GM19438 (cell line): Measurements from ENCODE around the gene ADAM12.

Experiments used
- ATAC-seq: cut with Tn5 transposase; IDR thresholded peaks from one replicate; pipeline ENCODE4 v1.9.1; 2021; ENCODE audit warnings: low read depth; ENCODE audit not compliant: unreplicated experiment

The ADAM12 gene

DNA sequence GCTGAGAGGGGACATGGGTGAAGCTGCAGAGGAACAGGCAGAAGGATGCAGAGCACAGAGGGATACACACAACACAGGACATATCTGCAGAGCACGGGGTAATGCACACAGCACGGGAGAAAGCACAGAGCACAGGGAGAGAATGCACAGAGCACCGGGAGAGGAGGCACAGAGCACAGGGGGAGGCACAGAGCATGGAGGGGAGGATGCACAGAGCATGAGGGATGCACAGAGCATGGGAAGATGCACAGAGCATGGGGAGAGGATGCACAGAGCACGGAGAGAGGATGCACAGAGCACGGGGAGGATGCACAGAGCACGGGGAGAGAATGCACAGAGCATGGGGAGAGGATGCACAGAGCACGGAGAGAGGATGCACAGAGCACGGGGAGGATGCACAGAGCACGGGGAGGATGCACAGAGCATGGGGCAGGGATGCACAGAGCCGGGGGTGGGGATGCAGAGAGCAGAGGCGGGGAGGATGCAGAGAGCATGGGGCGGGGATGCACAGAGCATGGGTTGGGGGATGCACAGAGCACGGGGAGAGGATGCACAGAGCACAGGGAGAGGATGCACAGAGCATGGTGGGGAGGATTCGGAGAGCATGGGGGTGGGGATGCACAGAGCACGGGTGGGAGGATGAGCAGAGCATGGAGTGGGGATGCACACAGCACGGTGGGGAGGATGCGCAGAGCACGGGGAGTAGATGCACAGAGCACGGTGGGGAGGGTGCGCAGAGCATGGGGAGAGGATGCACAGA lies 230.0 kb downstream of the ADAM12 start:
- no peak for ATAC-seq

DNA sequence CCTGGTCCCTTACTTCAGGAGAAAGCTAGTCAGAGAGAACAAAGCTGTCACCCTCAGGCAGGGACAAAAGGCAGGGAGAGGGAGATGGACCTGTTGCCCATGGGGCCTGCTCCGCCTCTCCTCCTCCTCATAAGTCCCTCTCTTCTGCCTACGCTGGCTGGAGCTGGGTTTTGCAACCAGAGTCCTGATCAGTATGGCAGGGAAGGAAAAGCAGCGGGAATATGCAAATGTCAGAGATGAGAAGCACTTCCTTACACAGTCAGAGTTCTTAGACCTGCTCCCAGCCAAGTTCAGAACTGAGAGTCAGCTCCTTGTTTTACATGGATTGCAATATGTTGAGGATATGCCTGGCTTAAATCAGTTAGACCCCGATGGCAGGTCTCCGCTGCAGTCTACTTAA lies 231.1 kb downstream of the ADAM12 start:
- no peak for ATAC-seq

DNA sequence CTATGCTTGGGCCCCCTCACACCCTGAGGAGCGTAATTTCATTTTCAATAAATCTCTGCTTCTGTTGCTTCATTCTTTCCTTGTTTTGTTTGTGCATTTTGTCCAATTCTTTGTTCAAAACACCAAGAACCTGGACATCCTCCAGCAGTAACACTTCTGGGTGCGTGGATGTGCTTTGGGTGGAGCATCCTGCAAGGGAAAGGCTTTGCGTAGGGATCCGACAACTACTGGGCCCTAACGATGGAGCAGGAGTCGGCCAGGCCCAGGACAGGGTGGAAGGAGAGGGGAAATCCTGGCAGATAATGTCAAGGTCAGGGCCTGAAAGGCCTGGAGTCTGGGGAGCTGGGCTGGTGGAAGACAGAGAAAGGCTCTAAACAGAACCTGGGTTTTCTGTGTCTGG lies 231.8 kb downstream of the ADAM12 start:
- ATAC-seq: no peak

- ATAC-seq: no peak
Measured at GRCh38 chr10:126156012-126156411, 232.3 kb downstream of the ADAM12 start.

DNA sequence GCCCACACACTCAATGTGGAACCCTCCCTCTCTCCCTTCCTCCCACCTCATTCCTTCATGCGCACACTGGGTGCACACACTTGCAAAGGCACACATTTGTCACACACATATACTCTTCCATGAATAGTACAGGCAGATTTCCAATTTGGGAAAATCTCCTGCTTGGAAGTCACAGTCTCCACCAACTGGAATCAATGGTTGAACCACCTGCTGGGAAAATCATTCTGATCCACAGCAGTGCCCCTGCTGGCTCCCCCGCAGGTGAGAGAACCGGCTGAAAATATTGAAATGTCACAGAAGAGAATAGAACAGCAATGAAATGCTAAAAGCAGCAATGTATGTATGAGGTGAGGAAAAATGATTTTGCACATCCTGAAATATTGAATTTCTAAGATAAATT lies 232.7 kb downstream of the ADAM12 start:
- ATAC-seq: no peak

DNA sequence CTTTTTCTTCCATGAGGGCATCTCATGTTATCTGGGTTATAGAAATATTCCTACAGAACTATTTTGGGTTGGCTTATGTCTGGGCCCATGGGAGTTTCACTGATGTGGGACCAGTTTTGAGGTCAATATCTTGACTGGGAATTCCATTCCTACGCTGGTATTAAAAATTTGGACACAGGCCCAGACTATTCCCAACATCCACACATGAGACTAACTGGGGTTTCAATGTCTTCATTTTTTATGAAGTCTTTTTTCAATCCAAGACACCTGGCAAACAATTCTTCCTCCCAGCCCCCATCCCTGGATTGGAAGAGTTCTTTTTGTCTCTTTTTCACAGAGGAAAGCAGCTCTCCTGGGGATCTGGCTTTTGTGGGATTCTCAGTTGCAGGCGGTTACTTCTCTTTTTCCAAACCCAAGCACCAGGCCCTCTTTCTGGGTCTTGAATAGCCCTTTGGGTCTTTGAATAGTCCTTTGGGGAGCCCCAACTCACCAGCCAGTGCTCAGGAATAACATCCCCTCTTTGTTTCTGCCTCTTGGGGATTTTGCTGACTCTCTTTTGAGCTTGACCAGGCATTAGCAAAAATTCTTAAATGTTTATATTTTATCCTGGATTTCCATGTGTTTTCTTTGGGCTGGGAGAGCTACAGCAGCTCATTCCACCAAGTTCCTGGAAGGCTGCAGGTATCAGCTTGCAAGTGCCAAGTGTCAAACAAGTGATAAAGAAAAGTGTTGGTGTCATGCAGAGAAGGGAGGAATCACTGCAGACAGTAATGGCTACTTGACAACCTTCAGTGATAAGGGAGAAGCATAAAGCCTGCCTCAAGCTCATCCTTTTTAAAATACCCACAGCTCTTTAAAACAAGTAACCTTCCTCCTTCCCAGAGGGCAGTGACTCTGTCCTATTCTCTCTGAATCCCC lies 234.3 kb downstream of the ADAM12 start:
- ATAC-seq: no peak

DNA sequence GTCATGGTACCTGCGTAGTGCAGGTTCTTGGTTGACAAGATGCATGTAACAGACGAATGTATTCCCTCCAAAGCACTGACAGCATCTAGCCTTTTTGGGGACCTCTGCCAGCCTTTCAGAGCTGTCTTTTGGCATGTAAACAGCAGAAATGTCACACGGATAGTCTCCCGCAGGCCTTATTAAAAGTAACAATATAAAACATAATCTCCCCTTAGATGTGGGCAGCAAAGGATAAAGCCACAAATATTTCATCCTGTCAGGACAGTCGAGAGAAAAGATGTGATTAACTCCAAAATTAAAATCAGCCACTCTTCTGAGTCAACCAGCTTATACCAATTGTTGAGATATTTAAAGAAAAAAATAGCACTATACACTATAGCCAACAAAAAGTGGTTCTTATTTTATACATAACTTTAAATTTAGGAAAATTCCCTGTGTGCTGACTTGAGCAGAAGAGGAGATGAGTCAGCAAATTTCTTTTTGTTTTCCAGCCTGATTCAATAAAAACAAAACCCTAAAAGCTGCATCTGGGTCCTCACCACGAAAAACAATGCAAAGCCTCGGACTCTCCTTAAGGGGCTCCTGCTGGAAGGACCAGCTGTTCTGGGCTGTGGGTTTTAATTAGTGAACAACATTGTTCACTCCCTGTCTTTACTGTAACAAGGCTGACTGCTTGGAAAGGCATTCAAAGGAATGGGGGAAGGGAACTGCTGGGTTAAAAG lies 240.2 kb downstream of the ADAM12 start:
- ATAC-seq: no peak

DNA sequence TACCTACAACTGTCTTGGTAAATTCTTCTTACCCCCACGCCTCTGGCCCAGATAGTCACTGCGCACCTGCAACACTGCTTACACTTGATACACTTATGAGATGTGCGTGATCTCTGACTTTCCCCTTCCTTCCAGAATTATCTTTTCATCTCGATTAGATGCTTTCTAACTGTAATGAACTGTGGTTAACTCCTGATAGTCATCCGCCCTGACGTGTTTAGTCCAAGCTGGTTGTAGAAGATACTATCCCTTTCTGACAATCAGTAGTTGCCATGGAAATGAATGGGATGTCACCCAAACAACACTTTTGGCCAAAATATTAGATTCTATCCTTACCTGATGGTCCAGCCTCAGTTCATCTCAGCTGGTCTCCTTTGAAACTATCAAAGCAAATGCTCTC lies 241.5 kb downstream of the ADAM12 start:
- ATAC-seq: no peak

DNA sequence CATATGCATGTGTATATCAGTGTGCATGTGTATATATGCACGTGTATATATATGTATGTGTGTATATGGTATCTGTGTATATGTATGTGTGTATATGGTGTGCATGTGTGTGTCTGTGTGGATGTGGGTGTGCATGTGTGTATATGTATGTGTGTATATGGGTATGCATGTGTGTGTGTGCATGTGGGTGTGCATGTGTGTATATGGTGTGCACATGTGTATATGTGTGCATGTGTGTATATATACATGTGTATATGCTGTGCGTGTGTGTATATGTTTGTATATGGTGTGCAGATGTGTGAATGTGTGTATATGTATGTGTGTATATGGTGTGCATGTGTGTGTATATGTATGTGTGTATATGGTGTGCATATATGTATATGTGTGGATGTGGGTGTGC lies 245.2 kb downstream of the ADAM12 start:
- ATAC-seq: no peak

GRCh38 chr10:126140746-126141273 lies 247.5 kb downstream of the ADAM12 start:
- no peak for ATAC-seq

DNA sequence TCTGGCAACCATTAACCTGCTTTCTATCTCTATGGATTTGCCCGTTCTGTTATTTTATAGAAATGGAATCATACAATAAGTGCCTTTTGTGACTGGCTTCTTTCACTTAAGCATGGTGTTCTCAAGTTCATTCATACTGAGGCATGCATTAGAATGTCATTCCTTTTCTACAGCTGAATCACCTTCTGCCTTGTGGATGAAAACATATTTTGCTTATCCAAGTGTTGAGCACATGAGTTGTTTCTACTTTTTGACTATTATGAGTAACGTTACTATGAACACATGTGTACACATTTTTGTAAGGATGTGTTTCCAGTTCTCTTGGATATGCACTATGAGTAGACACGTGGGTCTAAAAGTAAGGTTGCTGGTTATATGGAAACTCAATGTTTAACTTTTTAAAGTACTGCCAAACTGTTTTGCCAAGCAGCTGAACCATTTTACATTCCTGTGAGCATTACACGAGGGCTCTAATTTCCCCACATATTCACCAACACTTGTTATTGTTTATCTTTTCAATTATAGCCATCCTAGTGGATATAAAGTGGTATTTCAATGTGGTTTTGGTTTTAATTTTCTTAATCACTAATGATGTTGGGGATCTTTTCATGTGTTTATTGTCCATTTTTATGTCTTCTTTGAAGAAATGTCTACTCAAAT lies 250.6 kb downstream of the ADAM12 start:
- no peak for ATAC-seq

- no peak for ATAC-seq
Measured at GRCh38 chr10:126135941-126136595, 252.2 kb downstream of the ADAM12 start.

DNA sequence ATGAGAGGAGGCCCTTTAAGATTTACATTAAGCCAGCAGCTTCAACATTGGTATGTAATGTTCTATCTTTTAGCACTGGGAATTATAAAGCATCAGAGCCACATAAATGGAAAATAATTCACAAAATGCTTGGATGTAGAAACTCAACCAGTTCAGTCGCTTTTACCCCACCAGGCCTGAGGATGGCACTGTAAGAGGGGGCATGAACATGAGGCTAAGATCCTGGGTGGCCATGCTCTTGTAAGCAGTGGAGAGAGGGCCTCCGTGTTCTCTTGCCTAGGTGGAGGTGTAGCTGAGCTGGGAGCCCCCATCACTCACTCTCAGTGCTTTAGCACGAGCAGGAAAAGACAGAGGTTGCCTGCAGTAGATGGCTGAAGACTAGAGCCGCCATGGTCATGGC lies 253.1 kb downstream of the ADAM12 start:
- ATAC-seq: no peak

GRCh38 chr10:126133906-126134656 lies 254.2 kb downstream of the ADAM12 start:
- ATAC-seq: no peak

DNA sequence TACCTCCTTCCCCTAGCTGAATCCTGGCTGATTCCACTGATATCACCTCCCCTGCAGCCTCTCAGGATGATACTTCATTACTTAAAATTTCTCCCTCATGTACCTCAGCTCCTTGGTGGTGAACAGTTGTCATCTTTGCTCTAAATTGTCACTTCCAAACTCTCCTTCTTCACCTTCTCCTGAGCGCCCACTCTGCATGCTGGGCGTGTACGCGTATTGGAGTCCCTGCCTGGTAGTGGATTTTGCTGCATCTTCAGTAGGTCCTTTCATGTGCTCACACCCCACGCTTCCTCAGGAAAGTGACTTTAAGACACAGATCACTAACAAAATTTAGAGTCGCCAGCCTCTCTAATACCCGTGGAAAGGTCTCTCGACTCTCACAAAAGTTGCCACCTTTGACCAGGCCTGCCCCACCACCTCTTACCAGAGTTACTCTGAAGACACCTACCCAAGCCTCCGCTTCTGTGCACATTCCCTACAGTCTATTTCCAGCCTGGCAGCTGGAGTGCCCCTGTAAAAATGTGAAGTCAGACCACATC lies 255.1 kb downstream of the ADAM12 start:
- ATAC-seq: no peak

DNA sequence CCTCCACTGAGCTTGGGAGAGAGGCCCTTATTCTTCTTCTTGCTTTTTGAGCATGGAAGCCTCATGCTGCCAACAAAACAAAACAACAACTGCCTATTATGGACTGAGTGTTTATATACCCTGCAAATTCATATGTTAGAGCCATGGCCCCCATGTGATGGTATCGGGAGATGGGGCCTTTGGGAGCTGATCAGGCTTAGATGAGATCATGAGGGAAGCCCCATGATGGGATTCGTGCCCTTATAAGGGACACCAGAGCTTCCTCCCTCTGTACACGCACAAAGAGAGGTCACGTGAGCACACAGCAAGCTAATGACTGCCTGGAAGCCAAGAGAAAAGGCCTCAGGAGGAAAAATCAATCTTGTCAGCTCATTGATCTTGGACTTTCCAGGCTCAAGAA lies 256.9 kb downstream of the ADAM12 start:
- no peak for ATAC-seq

GRCh38 chr10:126130271-126130710 lies 258.0 kb downstream of the ADAM12 start:
- no peak for ATAC-seq

DNA sequence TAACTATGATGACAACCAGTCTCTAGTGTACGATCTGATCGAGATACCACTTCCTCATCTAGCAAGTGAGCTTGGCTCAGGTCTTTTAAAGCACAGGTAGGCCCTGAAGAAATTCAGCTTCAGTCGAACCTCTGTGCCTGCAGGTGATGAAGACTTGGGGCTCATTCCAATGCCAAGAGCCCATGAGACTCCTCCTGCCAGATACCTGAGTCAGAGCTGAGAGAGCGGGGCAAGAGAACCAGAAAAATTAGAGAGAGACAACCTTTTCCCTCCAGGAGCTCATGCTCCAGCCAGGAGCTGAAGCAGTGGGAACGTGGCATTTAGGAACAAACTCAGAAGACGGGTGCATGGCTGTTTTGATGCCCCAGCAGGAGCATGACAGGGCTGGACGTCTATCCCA lies 259.3 kb downstream of the ADAM12 start:
- no peak for ATAC-seq

DNA sequence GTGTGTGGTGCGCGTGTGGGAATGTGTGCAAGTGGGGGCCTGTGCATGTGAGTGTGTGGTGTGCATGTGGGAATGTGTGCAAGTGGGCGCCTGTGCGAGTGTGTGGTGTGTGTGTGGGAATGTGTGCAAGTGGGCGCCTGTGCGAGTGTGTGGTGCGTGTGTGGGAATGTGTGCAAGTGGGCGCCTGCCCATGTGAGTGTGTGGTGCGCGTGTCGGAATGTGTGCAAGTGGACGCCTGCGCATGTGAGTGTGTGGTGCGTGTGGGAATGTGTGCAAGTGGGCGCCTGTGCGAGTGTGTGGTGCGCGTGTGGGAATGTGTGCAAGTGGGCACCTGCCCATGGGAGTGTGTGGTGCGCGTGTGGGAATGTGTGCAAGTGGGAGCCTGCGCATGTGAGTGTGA lies 259.7 kb downstream of the ADAM12 start:
- no peak for ATAC-seq
